Activated naive CD4-positive, alpha-beta T cell treated with anti-CD3 and anti-CD28 coated beads, Interleukin-2, amount 50 U/mL, for 72 hours (primary cell): ENCODE measurements around the gene SULT2A1. TPM values are rescaled to one million over a fixed set of nuclear protein-coding genes. Genes with fewer than 3 reads are reported as not detected.

Experiments used
- ATAC-seq, 2 donors: fragments of 150-1000 bp; cut with Tn5 transposase; 2 replicates each; pipeline ENCODE4 v1.10.0; 2021; ENCODE audit warnings: mild to moderate bottlenecking in 2 of 2, moderate library complexity in 2 of 2
- DNase-seq, 2 donors: peaks; one replicate each; pipeline ENCODE4 v3.0.0; 2021 to 2022; ENCODE audit warnings: low spot score in 2 of 2
- H3K27ac Mint-ChIP-seq, 2 donors: one replicate each; pipeline ENCODE4 v1.8.0; 2022; ENCODE audit warnings: mild to moderate bottlenecking in 2 of 2, mixed read lengths in 2 of 2
- H3K36me3 Mint-ChIP-seq, 2 donors: one replicate each; pipeline ENCODE4 v1.8.0; 2022; ENCODE audit warnings: mixed read lengths in 2 of 2
- H3K9me3 Mint-ChIP-seq, 2 donors: one replicate each; pipeline ENCODE4 v1.8.0; 2022; ENCODE audit warnings: mixed read lengths in 2 of 2
- total RNA-seq, 2 donors: library from RNA; stranded (reverse); gene quantifications; one replicate each; pipeline ENCODE4 v1.2.3, GENCODE V29; 2022

SULT2A1 gene
- total RNA-seq, 2 donors from 2014 or later, result not detected

- no peaks in the 10 kb centered on the region for H3K9me3 Mint-ChIP-seq
- H3K36me3 Mint-ChIP-seq, result no peaks in the 10 kb centered on the region
- no peak for ATAC-seq
- no peak for DNase-seq
- H3K27ac Mint-ChIP-seq, result no peak overlapping the region
These were observed 53.4 kb downstream of the SULT2A1 start for GRCh38 chr19:47832723-47833122.

GRCh38 chr19:47826800-47827199 is 59.3 kb downstream of the SULT2A1 start:
- no peak overlapping the region for H3K27ac Mint-ChIP-seq
- no peaks in the 10 kb centered on the region for H3K9me3 Mint-ChIP-seq
- DNase-seq, result no peak
- ATAC-seq, result no peak
- no peaks in the 10 kb centered on the region for H3K36me3 Mint-ChIP-seq

GRCh38 chr19:47824396-47824795 is 61.7 kb downstream of the SULT2A1 start:
- no peak for DNase-seq

GRCh38 chr19:47821460-47822020 is 64.6 kb downstream of the SULT2A1 start, which contains the start of gene CRX:
CRX (plus strand) TSS chr19:47821937; CDS start chr19:47834444, 12,507 bp downstream.
- DNase-seq (no peak), ATAC-seq (no peak)
- Mint-ChIP-seq H3K9me3 (no peaks in the 10 kb centered on the region), H3K36me3 (no peaks in the 10 kb centered on the region), H3K27ac (no peak within 1 kb of the TSS)

More at GRCh38 chr19:47824396-47824795, 61.7 kb downstream of the SULT2A1 start:
- Mint-ChIP-seq H3K36me3 (no peaks in the 10 kb centered on the region), H3K27ac (no peak overlapping the region), H3K9me3 (no peaks in the 10 kb centered on the region)
- ATAC-seq, result no peak

Other genes with a start within 250 kb of the SULT2A1 start
- 1 to 10 TPM; 1.1 to 2.0 TPM for gene EHD2, start 172.9 kb downstream of the SULT2A1 start, total RNA-seq
- gene NOP53, start 140.8 kb downstream of the SULT2A1 start, total RNA-seq, result 100 to 1,000 TPM; 324 to 421 TPM
- gene SELENOW, start 107.6 kb downstream of the SULT2A1 start, total RNA-seq, result 100 to 1,000 TPM; 120 TPM
- gene TPRX1, start 81.8 kb downstream of the SULT2A1 start, total RNA-seq, result not detected
- not detected for gene CRX, start 64.4 kb downstream of the SULT2A1 start, total RNA-seq
- gene TPRX2, start 27.1 kb downstream of the SULT2A1 start, total RNA-seq, result not detected
- gene BSPH1, start 105.9 kb upstream of the SULT2A1 start, total RNA-seq, result not detected
- gene ELSPBP1, start 108.3 kb upstream of the SULT2A1 start, total RNA-seq, result not detected
- gene CABP5, start 157.8 kb upstream of the SULT2A1 start, total RNA-seq, result not detected
- gene PLA2G4C, start 224.5 kb upstream of the SULT2A1 start, total RNA-seq, result 10 to 100 TPM; 16.7 to 35.2 TPM